Prostate gland (tissue), 2 donors: ENCODE data around the gene TBC1D5.

Experiments used
- POLR2A ChIP-seq: fragments of 450-650 bp; IDR thresholded peaks from one replicate; pipeline ENCODE4 v1.6.1; 2016; ENCODE audit warnings: antibody characterized with exemption, mild to moderate bottlenecking
- TF ChIP-seq, protein P1 (sequence below), 4 experiments: fragments of 200-600 bp in 2 of 4; fragments of 450-650 bp in 2 of 4; sonication (generic) in 2 of 4; IDR thresholded peaks; 1 replicate in 3 of 4; 2 replicates in 1 of 4; pipeline ENCODE4 v1.5.1; 2016 to 2019; ENCODE audit warnings: antibody characterized with exemption in 4 of 4, mild to moderate bottlenecking in 2 of 4, moderate library complexity in 2 of 4

DNA sequence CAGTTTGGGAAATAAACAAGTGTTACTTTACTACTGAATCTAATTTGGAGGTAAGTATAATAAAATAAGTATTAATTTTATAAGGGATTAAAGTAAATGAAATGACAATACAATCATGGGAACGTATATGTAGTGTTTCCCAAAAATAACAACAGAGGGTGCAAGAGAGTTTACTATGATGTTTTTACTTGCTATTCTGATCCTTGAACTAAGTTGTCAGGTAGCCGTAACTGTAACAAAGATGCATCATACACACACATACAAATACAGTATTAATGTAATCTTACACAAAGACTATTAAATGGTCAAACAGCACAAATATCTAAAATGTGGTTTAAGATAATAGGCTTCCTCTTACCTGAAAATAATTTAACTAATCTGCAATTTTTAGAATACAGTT, 311.4 kb downstream of the TBC1D5 start:
- TF ChIP-seq POLR2A = no peak
- TF ChIP-seq, protein P1, sequence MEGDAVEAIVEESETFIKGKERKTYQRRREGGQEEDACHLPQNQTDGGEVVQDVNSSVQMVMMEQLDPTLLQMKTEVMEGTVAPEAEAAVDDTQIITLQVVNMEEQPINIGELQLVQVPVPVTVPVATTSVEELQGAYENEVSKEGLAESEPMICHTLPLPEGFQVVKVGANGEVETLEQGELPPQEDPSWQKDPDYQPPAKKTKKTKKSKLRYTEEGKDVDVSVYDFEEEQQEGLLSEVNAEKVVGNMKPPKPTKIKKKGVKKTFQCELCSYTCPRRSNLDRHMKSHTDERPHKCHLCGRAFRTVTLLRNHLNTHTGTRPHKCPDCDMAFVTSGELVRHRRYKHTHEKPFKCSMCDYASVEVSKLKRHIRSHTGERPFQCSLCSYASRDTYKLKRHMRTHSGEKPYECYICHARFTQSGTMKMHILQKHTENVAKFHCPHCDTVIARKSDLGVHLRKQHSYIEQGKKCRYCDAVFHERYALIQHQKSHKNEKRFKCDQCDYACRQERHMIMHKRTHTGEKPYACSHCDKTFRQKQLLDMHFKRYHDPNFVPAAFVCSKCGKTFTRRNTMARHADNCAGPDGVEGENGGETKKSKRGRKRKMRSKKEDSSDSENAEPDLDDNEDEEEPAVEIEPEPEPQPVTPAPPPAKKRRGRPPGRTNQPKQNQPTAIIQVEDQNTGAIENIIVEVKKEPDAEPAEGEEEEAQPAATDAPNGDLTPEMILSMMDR (IDR thresholded peaks at IDR 0.05) = peak in 3 of 4 experiments; percentile 16 to 56 (median 49)
